Stimulated activated CD8-positive, alpha-beta memory T cell treated with anti-CD3 and anti-CD28 coated beads, Interleukin-4, amount 100 ng/mL, for 48 hours (primary cell): Measurements from ENCODE around the gene CTSD.

Experiments used
- DNase-seq: peaks from one replicate; pipeline ENCODE4 v3.0.0-alpha.2; 2020

The CTSD gene

GRCh38 chr11:1768141-1768469 lies 4.4 kb upstream of the CTSD start:
- DNase-seq: no peak

GRCh38 chr11:1767399-1768140 lies 3.8 kb upstream of the CTSD start:
- DNase-seq: no peak

- no peak for DNase-seq
Observed at GRCh38 chr11:1766719-1767398, 3.1 kb upstream of the CTSD start.

- no peak for DNase-seq
Observed at GRCh38 chr11:1765871-1766718, 2.4 kb upstream of the CTSD start.

DNA sequence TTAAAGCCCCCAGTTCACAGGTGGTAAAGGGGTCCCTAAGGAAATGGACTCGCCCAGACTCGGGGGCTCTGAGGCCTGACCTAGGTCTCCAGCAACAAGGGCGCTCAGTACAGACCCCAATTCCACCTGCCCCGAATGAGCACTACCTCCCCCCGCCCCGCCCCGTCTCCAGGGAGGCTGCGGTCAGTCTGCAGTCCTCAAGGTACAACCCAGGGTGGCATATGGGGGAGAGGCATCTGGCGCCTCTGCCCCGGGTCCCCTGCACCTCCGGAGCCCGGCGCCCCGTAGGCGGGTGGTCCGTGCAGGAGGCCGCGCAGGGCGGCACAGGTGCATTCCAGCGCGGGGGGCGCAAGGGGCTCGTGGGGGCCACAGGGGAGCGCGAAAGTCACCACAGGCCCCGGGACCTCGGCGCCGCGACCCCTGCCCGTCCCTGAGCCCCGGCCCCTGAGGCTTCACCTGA lies 361 bp downstream of the CTSD start:
- DNase-seq: no peak

- DNase-seq: no peak
Observed at GRCh38 chr11:1762537-1763302, 1.0 kb downstream of the CTSD start.

- DNase-seq: no peak
Observed at GRCh38 chr11:1761857-1762536, 1.7 kb downstream of the CTSD start.

GRCh38 chr11:1761110-1761856 lies 2.4 kb downstream of the CTSD start:
- no peak for DNase-seq

DNA sequence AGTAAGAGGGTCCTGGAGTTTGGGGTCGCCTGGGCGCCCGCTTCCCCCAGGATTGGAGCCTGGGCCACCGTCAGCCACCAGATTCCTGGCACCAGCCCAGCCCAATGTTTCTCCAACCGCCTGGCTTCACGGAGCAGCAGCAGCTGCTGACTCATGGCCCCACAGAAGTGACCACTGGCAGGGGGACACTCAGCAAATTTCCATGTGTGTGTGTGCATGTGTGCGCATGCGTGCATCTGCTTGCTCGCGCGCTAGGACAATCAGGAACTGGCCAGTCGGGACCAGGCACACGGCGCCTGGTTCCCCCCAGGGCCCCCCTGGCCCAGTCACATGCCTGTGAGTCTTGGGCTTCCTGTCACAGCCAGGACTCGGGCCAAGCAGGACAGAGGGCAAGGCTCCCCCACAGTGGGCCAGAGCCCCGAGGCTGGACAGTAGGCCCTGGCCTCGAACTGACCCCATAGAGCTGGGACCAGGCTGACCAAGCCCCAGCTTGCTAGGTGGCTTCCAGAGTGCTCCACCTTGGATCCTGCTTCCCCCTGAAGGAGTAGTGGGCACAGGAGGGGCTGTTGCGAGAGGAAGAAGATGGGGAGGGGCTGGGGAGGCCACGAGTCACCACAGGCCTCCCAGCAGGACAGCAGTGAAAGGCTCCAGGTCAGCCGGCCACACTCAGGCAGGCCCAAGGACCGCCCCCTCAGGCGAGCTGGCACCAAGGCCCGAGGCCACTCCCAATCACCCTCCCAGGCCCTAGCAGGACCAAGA lies 3.2 kb downstream of the CTSD start:
- DNase-seq: no peak

GRCh38 chr11:1759851-1760220 lies 3.9 kb downstream of the CTSD start:
- DNase-seq: no peak

- no peak for DNase-seq
Observed at GRCh38 chr11:1759151-1759850, 4.4 kb downstream of the CTSD start.

DNA sequence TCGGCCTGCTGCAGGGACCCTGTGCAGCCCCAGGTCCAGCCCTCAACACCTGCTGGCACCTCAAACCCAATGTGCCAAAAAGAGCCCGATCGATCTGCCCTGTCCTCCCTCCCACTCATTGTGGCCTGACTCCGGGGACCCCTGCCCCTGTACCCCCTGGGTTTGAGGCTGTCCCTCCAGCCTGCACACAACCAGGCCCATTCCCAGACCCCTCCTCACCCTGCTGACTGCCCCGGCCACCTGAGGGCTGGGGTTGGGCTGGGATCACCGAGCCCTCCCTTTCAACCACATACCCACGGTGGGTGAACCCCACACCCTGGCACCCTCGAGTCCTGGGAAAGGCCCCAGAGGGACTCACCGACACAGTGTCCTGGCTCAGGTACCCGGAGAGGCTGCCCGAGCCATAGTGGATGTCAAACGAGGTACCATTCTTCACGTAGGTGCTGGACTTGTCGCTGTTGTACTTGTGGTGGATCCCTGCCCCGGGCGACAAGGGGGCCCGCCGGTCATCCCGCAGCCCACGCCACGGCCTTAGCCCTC lies 5.0 kb downstream of the CTSD start:
- no peak for DNase-seq

DNA sequence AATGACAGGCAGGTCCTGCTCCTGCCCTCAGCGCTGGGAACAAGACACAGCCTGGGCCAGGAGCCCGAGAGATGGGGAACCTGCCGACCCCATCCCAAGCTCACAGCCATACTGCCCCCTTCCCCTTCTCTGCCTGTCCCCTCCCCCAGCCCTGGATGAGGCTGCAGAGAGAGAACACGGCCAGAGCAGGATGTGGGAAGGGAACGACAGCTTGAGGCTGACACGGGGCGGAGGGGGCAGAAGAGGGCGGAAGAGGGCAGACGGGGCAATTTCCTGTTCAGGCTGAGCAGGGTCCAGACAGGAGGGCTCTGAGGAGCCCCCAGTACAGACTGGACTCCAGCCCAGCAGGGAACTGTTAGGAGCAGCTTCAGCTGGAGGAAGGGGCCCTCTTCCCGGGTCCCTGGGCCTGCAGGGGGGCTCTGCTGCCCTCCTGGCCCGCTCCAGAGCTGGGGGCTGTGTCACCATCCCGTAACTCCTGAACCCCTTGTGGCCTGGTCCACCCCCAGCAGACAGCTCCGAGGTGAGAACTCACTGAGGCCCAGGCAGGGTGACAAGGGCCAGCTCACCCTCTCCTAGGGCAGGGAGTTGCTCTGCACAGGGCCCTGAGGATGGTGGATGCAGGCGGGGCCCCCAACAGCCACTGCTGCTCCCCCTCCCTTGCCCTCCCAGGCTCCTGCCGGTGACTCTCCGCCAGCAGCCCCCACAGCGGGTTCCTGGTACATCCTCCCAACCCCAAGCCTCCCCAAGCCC lies 5.7 kb downstream of the CTSD start:
- DNase-seq: peak; percentile 69

- DNase-seq: no peak
Observed at GRCh38 chr11:1756791-1757771, 6.6 kb downstream of the CTSD start.

- no peak for DNase-seq
Observed at GRCh38 chr11:1755692-1756561, 7.8 kb downstream of the CTSD start.

- no peak for DNase-seq
Observed at GRCh38 chr11:1755344-1755691, 8.4 kb downstream of the CTSD start.
